HCT116 (cell line): Measurements from ENCODE around the gene ELF2. TPM values are rescaled to one million over a fixed set of nuclear protein-coding genes. Genes with fewer than 3 reads are reported as not detected.

Experiments
- ATAC-seq: fragments of 200-7000 bp; cut with Tn5 transposase; 2 replicates; pipeline ENCODE4 v1.9.1; 2020; ENCODE audit warnings: mild to moderate bottlenecking, moderate library complexity
- BruUV-seq: library from RNA; stranded (reverse); fragments of 400-500 nt; replicated peaks from 2 replicates; lab custom pipeline; 2021; lab: Mats Ljungman, UMichigan
- CTCF ChIA-PET: fragments of 300-600 bp; sonication (Branson Sonifier 250); formaldehyde crosslinking; loops from one replicate; lab custom pipeline; 2021; ENCODE audit warnings: antibody characterized with exemption; lab: Charles Lee
- POLR2A ChIA-PET: fragments of 300-600, 350-600 bp; sonication (Branson Sonifier 250); formaldehyde crosslinking; loops from one replicate; lab custom pipeline; 2021; ENCODE audit warnings: antibody characterized with exemption; lab: Charles Lee
- RAD21 ChIA-PET, 2 experiments: fragments of 300-600 bp; sonication (Branson Sonifier 250); formaldehyde crosslinking; loops; one replicate each; lab custom pipeline; 2023; ENCODE audit warnings: low total read pairs in 2 of 2; ENCODE audit not compliant: uncharacterized antibody in 2 of 2, unreplicated experiment in 2 of 2, low non-redundant PET in 1 of 2; lab: Charles Lee
- DNase-seq: peaks from one replicate; pipeline ENCODE4 v3.0.0-alpha.2; 2010; ENCODE audit warnings: low read depth, low spot score
- H2AFZ ChIP-seq: fragments of 200-600 bp; shearing (Covaris generic), sonication (generic); 2 replicates; pipeline ENCODE4 v1.6.1; 2017; ENCODE audit warnings: low read depth, mixed run types, mixed read lengths, antibody characterized with exemption, low read length; ENCODE audit not compliant: poor library complexity, severe bottlenecking
- H3K27ac ChIP-seq: 2 replicates; pipeline ENCODE4 v1.5.1; 2012; ENCODE audit warnings: low read depth, low read length
- H3K27me3 ChIP-seq: fragments of 200-600 bp; sonication (generic); 2 replicates; pipeline ENCODE4 v1.6.1; 2016; ENCODE audit warnings: mixed run types, low read length, mixed read lengths; ENCODE audit not compliant: insufficient read depth
- H3K36me3 ChIP-seq, 2 experiments: fragments of 200-500 bp in 1 of 2; fragments of 200-600 bp in 1 of 2; sonication (Bioruptor generic) in 1 of 2; sonication (generic) in 1 of 2; 2 replicates each; pipeline versions ENCODE4 v1.5.1 to v1.6.1; 2014 to 2016; ENCODE audit warnings: low read length in 2 of 2, inconsistent platforms in 1 of 2, mixed read lengths in 1 of 2, mixed run types in 1 of 2; ENCODE audit not compliant: insufficient read depth in 2 of 2, control insufficient read depth in 1 of 2
- H3K4me1 ChIP-seq, 2 experiments: fragments of 200-600 bp in 1 of 2; sonication (generic) in 1 of 2; 2 replicates each; pipeline versions ENCODE4 v1.5.1 to v1.6.1; 2012 to 2017; ENCODE audit warnings: low read length in 2 of 2, inconsistent platforms in 1 of 2, mild to moderate bottlenecking in 1 of 2, mixed read lengths in 1 of 2, mixed run types in 1 of 2, moderate library complexity in 1 of 2; ENCODE audit not compliant: insufficient read depth in 2 of 2, control insufficient read depth in 1 of 2
- H3K4me2 ChIP-seq: fragments of 200-600 bp; sonication (generic); 2 replicates; pipeline ENCODE4 v1.6.1; 2017; ENCODE audit warnings: mixed run types, low read length, mixed read lengths
- H3K4me3 ChIP-seq, 2 experiments: fragments of 200-600 bp in 1 of 2; sonication (generic) in 1 of 2; replicated peaks in 1 of 2; 2 replicates each; pipeline ENCODE4 v1.5.1; 2011 to 2016; ENCODE audit warnings: low read length in 2 of 2, control low read depth in 1 of 2, low read depth in 1 of 2, mild to moderate bottlenecking in 1 of 2, mixed read lengths in 1 of 2, mixed run types in 1 of 2
- H3K79me2 ChIP-seq: fragments of 200-600 bp; sonication (generic); 2 replicates; pipeline ENCODE4 v1.6.1; 2017; ENCODE audit warnings: mild to moderate bottlenecking, mixed run types, low read length, moderate library complexity, mixed read lengths; ENCODE audit not compliant: insufficient read depth
- H3K9ac ChIP-seq: fragments of 200-600 bp; sonication (generic); 2 replicates; pipeline ENCODE4 v1.6.1; 2016; ENCODE audit warnings: low read length, mixed read lengths
- H3K9me2 ChIP-seq: fragments of 200-600 bp; sonication (generic), shearing (Covaris generic); 2 replicates; pipeline ENCODE4 v1.6.1; 2017; ENCODE audit warnings: mixed run types, mild to moderate bottlenecking, moderate library complexity; ENCODE audit not compliant: insufficient read depth
- H3K9me3 ChIP-seq, 2 experiments: fragments of 200-500 bp in 1 of 2; fragments of 200-600 bp in 1 of 2; sonication (Bioruptor generic) in 1 of 2; sonication (generic) in 1 of 2; 2 replicates each; pipeline ENCODE4 v1.6.1; 2014 to 2017; ENCODE audit warnings: low read length in 2 of 2, mixed read lengths in 2 of 2, inconsistent platforms in 1 of 2, low read depth in 1 of 2, mild to moderate bottlenecking in 1 of 2, mixed run types in 1 of 2, moderate library complexity in 1 of 2; ENCODE audit not compliant: control insufficient read depth in 1 of 2, insufficient read depth in 1 of 2
- H4K20me1 ChIP-seq: fragments of 200-600 bp; sonication (generic), shearing (Covaris generic); 2 replicates; pipeline ENCODE4 v1.6.1; 2017; ENCODE audit warnings: mixed run types, mild to moderate bottlenecking, moderate library complexity; ENCODE audit not compliant: insufficient read depth
- CBX3 ChIP-seq: IDR thresholded peaks from 2 replicates; pipeline ENCODE4 v1.6.1; 2012; ENCODE audit warnings: low read depth
- EGR1 ChIP-seq: IDR thresholded peaks from 2 replicates; pipeline ENCODE4 v1.6.1; 2012; ENCODE audit warnings: low read depth
- ELF1 ChIP-seq: IDR thresholded peaks from 2 replicates; pipeline ENCODE4 v1.6.1; 2012; ENCODE audit warnings: low read depth, borderline replicate concordance
- EZH2 ChIP-seq: fragments of 200-600 bp; sonication (generic); IDR thresholded peaks from 2 replicates; pipeline ENCODE4 v1.6.1; 2017; ENCODE audit warnings: antibody characterized with exemption, mixed run types
- EZH2phosphoT487 ChIP-seq: fragments of 200-600 bp; IDR thresholded peaks from 2 replicates; pipeline ENCODE4 v1.6.1; 2018; ENCODE audit warnings: antibody characterized with exemption, borderline replicate concordance
- FOSL1 ChIP-seq: IDR thresholded peaks from 2 replicates; pipeline ENCODE4 v1.6.1; 2012; ENCODE audit warnings: low read depth
- JUND ChIP-seq: IDR thresholded peaks from 2 replicates; pipeline ENCODE4 v1.6.1; 2012
- POLR2A ChIP-seq: IDR thresholded peaks from 2 replicates; pipeline ENCODE4 v1.7.0; 2011; ENCODE audit warnings: borderline replicate concordance; ENCODE audit not compliant: insufficient read depth, insufficient read length; ENCODE audit errors: extremely low read depth
- POLR2AphosphoS5 ChIP-seq: IDR thresholded peaks from 2 replicates; pipeline ENCODE4 v1.6.1; 2011; ENCODE audit warnings: mild to moderate bottlenecking, low read depth, low read length, moderate library complexity
- RAD21 ChIP-seq: IDR thresholded peaks from 2 replicates; pipeline ENCODE4 v1.6.1; 2012; ENCODE audit warnings: low read depth, mild to moderate bottlenecking
- TCF7L2 ChIP-seq: IDR thresholded peaks from 2 replicates; pipeline ENCODE4 v1.7.0; 2011; ENCODE audit warnings: borderline replicate concordance, inconsistent platforms; ENCODE audit not compliant: insufficient read depth, insufficient read length; ENCODE audit errors: extremely low read depth
- ZFX ChIP-seq: fragments of 450-650 bp; IDR thresholded peaks from 2 replicates; pipeline ENCODE4 v1.6.1; 2017
- intact Hi-C: fragments of 100-400 bp; cut with micrococcal nuclease; formaldehyde crosslinking; loops from 2 replicates; pipeline ENCODE4 v1.10.0; 2022
- total RNA-seq: library from RNA; stranded (reverse); gene quantifications from one replicate; pipeline ENCODE4 v1.2.1, GENCODE V29; 2021; ENCODE audit not compliant: unreplicated experiment
- TF ChIP-seq, protein P1 (sequence below), 3 experiments: fragments of 200-600 bp in 1 of 3; sonication (generic) in 1 of 3; IDR thresholded peaks in 2 of 3; conservative IDR thresholded peaks in 1 of 3; 2 replicates each; pipeline ENCODE4 v1.5.1; 2012 to 2017; ENCODE audit warnings: low read depth in 2 of 3, low read length in 2 of 3, antibody characterized with exemption in 1 of 3, borderline replicate concordance in 1 of 3, control low read depth in 1 of 3, mild to moderate bottlenecking in 1 of 3, mixed read lengths in 1 of 3, mixed run types in 1 of 3, moderate library complexity in 1 of 3; ENCODE audit not compliant: insufficient read depth in 1 of 3
- TF ChIP-seq, protein P2 (sequence below): IDR thresholded peaks from 2 replicates; pipeline ENCODE4 v1.6.1; 2012
- TF ChIP-seq, protein P3 (sequence below): IDR thresholded peaks from 2 replicates; pipeline ENCODE4 v1.6.1; 2011; ENCODE audit warnings: mild to moderate bottlenecking, low read length, moderate library complexity; ENCODE audit not compliant: insufficient replicate concordance; ENCODE audit errors: extremely low read depth

ELF2 gene
- total RNA-seq, 1 experiment from 2014 or later: 28.2 TPM

DNA sequence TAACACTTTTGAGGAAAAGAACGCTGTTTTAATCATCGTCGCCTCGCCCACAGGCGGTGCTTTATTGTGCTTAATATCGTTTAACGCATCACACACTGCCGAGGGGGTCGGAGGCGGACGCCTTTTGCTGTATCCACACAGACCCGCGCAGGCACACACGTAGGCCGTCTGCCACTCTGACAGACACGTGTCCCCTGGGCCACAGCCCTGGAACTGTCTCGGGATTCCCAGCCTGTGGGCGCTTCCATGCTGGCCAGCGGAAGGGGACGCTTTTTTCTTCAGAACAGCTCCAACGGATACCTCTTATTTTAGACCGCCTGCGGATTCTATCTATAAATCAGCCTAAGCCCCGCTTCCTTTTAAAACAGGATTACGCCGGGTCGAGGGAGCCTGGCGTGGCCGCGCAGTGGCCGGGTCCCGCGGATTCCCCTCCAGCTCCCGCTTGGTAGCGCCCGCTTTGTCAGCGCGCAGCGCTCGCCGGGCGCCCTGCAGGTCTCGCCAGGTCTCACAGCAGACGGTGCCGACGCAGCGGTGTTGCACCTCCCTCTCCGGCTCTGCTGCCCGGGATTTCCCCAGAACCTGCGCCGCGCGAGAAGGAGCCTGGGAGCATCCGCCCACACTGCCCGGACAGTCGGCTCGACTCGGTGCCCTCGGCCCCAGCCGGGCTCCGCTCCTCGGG lies 161.6 kb downstream of the ELF2 start, which contains the start of gene NOCT (continued):
- TF ChIP-seq, protein P1, sequence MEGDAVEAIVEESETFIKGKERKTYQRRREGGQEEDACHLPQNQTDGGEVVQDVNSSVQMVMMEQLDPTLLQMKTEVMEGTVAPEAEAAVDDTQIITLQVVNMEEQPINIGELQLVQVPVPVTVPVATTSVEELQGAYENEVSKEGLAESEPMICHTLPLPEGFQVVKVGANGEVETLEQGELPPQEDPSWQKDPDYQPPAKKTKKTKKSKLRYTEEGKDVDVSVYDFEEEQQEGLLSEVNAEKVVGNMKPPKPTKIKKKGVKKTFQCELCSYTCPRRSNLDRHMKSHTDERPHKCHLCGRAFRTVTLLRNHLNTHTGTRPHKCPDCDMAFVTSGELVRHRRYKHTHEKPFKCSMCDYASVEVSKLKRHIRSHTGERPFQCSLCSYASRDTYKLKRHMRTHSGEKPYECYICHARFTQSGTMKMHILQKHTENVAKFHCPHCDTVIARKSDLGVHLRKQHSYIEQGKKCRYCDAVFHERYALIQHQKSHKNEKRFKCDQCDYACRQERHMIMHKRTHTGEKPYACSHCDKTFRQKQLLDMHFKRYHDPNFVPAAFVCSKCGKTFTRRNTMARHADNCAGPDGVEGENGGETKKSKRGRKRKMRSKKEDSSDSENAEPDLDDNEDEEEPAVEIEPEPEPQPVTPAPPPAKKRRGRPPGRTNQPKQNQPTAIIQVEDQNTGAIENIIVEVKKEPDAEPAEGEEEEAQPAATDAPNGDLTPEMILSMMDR (IDR thresholded peaks at IDR 0.05 in 2 of 3, conservative IDR thresholded peaks at IDR 0.05 in 1 of 3; ENCODE audit: borderline replicate concordance in 1 of 3, insufficient read depth in 1 of 3, low read depth in 2 of 3, low read length in 2 of 3): no peak
- TF ChIP-seq RAD21 (no peak), ELF1 (no peak), POLR2A (peak; percentile 91)

DNA sequence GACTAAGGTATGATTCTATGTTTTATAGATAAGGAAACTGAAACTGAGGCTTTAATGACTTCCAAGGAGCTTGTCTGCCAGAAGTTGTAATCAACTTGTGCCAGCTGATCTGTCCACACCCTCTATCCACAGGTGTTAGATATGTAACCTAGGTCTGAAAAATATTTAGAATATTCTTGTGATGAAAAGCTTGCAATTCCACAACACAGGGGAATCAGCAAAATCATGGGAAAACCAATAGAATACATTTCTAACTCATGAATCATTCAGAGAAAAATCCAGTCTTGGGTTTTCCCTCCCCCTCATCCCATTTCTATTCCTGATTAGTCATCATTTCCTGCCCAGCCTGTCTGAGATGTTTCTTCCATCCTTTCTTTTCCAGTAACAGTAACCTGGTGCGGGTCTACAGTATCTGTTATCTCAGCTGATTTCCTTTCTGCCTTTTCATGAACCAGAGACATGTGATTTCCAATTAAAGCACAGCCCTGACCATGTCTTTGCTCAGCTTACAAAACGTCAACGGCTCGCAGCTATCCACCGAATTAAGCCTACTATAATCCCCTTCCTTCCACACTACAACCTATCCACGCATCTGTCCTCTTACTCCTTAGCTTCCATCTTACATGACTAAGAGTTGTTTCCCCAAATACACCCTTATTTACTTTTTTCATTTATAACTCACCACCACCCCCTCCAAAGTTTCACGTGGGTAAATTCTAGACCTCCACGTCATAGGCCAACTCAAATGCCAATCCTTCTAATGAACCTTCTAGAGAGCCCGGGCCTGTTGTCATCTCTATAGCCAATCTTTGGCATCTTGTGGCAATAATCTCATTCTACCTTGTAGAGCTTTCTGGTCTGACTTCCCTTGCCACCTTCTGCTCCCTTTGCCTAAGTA lies 162.4 kb downstream of the ELF2 start:
- intact Hi-C loops: loop anchor here (2.0 to 5.0 kb wide), 3 partner anchors 68 to 288 kb away; partner anchors contain the start of genes ELF2, NAA15 and NDUFC1
- Histone ChIP-seq H3K27me3 (no peaks in the 10 kb centered on the region), H2AFZ (peak overlapping the region; percentile 0), H3K79me2 (peaks cover 39% of the 10 kb centered on the region), H3K9me3 (no peaks in the 10 kb centered on the region), H3K4me2 (peak overlapping the region; percentile 81), H3K4me1 (peaks cover 20 to 47% of the 10 kb centered on the region in 2 experiments), H3K27ac (peak overlapping the region; percentile 82), H3K9me2 (no peaks in the 10 kb centered on the region), H4K20me1 (peaks cover 4% of the 10 kb centered on the region; the same call in 1 of the 2 replicates), H3K36me3 (peaks cover 3 to 10% of the 10 kb centered on the region in 2 experiments; a peak in 1 of 4 replicates), H3K9ac (peak overlapping the region; percentile 90), H3K4me3 (peak overlapping the region; percentile 88 to 93)
- POLR2A ChIA-PET: interaction anchor here (0.6 to 1.4 kb wide), 11 partner anchors 8 to 772 kb away, joined by 3 to 6 read pairs (median 3); partner anchors contain the start of genes NAA15 and SLC7A11
- ATAC-seq: peak; percentile 16
- DNase-seq: peak; percentile 85
- RAD21 ChIA-PET: interaction anchor here in 1 of 2 experiments (0.6 kb wide), 1 partner anchor 93 kb away, joined by 4 read pairs; no protein-coding TSS in a partner anchor
- CTCF ChIA-PET: interaction anchor here (1.5 to 2.1 kb wide), 2 partner anchors 16 to 76 kb away, joined by 4 to 16 read pairs; no protein-coding TSS in a partner anchor
- BruUV-seq: TSS peak; percentile 91
- no peak for TF ChIP-seq ZFX
- TF ChIP-seq FOSL1: peak; percentile 97
- peak; percentile 97 for TF ChIP-seq JUND
- TF ChIP-seq, protein P1 (IDR thresholded peaks at IDR 0.05 in 2 of 3, conservative IDR thresholded peaks at IDR 0.05 in 1 of 3; ENCODE audit: borderline replicate concordance in 1 of 3, insufficient read depth in 1 of 3, low read depth in 2 of 3, low read length in 2 of 3): no peak
- TF ChIP-seq CBX3: peak; percentile 84
- no peak for TF ChIP-seq TCF7L2
- TF ChIP-seq, protein P2, sequence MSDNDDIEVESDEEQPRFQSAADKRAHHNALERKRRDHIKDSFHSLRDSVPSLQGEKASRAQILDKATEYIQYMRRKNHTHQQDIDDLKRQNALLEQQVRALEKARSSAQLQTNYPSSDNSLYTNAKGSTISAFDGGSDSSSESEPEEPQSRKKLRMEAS: 0 out of 2 replicates have a peak, but pooled peaks have one; percentile 38
- peak; percentile 84 for TF ChIP-seq EGR1
- peak; percentile 66; the same call in 1 of the 2 replicates for TF ChIP-seq POLR2AphosphoS5
- TF ChIP-seq, protein P3, sequence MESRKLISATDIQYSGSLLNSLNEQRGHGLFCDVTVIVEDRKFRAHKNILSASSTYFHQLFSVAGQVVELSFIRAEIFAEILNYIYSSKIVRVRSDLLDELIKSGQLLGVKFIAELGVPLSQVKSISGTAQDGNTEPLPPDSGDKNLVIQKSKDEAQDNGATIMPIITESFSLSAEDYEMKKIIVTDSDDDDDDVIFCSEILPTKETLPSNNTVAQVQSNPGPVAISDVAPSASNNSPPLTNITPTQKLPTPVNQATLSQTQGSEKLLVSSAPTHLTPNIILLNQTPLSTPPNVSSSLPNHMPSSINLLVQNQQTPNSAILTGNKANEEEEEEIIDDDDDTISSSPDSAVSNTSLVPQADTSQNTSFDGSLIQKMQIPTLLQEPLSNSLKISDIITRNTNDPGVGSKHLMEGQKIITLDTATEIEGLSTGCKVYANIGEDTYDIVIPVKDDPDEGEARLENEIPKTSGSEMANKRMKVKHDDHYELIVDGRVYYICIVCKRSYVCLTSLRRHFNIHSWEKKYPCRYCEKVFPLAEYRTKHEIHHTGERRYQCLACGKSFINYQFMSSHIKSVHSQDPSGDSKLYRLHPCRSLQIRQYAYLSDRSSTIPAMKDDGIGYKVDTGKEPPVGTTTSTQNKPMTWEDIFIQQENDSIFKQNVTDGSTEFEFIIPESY: no peak
- TF ChIP-seq EZH2phosphoT487: no peak
- TF ChIP-seq EZH2: no peak
